Activated CD8-positive, alpha-beta memory T cell treated with anti-CD3 and anti-CD28 coated beads, Interleukin-2, amount 50 U/mL, for 4 hours (primary cell): ENCODE data around the gene MRPL49.
"Not testable (repeated sequence)": the region's sequence is repeated elsewhere in the genome, so short reads cannot be mapped to it uniquely, and the experiment has no call there.

Experiments used
- DNase-seq: peaks from one replicate; pipeline ENCODE4 v3.0.0-alpha.2; 2020

MRPL49 gene

GRCh38 chr11:65118891-65119669, 3.0 kb upstream of the MRPL49 start:
- DNase-seq: not testable (repeated sequence)

GRCh38 chr11:65119670-65119995, 2.5 kb upstream of the MRPL49 start:
- DNase-seq: no peak

DNA sequence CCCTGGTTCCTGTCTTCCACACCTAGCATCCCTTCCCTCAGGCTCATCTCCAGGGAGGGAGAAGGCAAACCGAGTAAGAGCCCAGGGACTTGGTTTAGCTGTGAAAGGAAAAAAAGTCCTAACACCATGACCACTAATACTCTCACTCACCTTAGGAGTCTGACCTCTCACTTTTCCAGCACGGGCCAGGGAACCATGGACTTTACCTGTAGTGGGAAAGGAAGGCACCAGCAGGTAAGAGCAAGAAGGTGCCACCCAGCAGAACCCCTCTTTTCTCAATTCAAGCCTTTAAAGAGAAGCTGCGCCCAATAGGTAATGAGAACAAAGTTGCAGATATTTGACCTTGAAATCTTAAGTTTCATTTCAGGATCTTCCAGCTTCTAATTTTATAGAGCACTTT, 1.3 kb upstream of the MRPL49 start:
- no peak for DNase-seq

- DNase-seq: no peak
These were observed 665 bp upstream of the MRPL49 start for GRCh38 chr11:65121447-65121864.

DNA sequence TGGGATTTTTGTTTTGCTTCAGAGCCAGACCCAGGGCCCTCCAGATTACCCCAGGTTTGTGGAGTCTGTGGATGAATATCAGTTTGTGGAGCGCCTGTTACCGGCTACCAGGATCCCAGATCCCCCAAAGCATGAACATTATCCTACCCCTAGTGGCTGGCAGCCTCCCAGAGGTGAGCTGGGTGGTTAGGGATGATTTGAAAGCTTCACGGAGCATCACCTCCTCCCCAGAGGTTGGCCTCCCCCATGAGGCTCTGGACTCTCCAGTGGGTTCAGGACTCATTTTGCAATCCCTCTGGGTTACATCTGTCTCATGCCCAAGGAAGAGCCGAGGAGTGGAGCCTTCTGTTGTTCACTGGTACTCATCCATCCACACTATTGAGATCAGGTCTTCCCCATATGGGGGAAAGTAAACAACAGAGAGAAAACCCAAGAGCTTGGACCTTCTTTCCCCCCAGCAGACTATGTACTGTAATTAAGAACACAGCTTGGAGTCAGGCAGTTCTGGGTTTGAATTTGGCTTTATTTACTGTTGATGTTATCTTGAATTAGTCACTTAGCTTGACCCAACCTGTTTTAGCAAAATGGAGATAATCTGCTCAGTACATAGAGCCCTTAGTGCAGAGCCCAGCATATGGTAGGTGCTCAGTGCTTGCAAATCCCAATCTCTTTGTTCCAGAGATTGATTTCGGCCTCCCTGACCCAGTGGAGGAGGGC, 2.5 kb downstream of the MRPL49 start:
- no peak for DNase-seq

GRCh38 chr11:65125197-65126056, 3.3 kb downstream of the MRPL49 start:
- no peak for DNase-seq

DNA sequence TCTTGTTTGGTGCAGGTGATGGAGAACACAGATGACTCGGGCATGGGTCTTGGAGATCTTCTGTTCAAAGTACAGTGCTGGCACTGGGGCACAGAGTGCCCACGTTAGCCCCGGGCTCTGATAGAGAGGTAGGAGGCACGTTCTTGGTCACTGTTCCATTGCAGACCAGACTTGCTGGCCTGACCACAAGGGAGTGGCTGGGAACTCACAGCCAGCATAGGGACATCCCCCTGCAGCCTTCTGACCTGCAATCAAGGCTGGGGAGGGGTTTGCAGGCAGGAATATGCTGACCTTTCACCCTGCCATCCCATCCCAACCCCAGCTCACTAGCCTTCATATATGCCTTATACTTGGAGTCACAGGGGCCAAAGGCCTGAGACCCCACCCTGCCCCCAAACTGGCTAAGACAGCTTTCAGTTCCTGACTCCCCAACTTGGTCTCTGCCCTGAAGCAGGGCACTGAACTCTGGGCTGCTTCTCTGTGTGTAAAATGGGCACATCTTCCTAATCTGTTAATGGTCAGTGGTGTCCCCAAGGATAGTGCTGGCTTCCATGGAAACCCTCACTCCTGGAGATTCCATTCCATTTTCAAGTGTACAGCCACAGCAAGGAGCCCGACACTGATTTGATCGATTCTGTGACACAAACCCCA, 4.6 kb downstream of the MRPL49 start:
- DNase-seq: no peak

DNA sequence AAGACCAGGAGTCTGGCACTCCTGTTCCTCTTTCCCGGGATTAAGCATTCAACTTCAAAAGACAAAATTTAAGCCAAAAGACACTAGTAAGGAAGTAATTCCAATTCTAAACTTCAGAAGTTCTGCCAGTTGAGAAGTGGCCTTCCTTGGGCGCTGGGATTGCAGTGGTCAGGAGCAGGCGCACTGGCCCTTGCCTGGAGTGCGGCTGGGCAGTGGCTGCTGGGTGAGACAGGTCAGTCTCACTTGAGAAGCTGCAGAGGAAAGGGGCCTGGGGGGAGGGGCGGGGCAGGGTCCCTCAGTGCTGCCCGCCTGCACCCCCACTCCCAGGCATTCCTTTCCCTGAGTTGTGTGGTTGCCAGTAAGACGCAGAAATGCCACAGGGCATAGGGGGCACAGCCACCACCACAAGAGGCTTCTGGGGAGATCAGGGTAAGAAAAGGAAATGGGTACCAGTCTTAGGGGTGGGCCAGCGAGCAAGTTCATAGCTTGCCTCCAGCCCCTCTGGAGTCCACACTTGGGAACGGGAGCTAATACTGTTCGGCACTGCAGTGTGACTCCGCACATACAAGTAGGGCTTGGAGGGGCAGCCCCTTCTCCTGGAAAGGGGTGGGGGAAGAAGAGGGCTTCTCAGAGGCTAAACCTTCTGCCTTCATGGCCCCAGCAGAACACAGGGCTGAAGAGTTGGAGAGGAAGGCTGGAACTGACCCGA, 5.5 kb downstream of the MRPL49 start:
- DNase-seq: no peak

DNA sequence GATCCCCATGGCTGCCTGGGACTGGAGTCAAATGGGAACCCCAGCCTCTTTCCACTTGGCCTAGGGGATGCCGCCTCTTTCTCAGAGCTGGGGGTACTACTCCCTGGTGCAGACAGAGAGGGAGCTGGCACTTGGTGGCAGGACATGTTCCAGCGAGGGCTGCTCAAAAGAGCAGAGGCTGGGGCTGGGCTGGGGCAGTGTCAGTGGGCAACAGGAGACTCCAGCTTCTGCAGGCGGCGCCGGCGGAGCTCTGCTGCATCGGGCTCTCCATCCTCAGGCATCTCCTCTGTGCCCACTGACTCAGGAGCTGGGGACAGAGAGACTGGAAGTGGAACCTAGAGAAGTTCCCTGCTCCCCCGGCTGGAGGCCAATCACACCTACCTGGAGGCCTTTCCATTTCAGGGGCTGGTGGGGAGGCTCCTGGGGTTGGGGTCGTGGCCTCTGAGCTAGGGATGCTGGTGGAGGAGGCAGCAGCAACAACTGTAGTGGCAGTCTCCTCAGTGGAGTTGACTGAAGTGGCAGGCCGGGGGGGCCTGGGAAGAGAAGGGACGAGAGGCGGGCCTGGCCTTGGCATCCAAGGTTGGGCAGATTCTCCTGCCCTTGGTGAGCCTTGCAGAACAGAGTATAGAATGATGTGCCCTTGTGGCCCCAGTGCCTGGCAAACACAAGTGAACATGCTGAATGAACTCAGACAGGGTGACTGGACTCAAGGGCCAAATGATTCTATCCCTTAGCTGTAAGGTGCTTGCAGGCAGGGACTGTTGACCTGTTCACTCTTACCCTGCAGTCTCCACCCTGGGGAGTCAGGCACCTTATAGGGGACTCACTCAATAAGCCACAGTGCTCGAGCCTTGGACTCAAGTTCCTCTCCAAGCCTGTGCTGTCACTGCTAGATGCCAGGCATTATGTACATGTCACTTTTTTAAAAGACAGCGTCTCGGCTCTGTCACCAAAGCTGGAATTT, 6.3 kb downstream of the MRPL49 start:
- no peak for DNase-seq

- DNase-seq: no peak
These were observed 7.7 kb downstream of the MRPL49 start for GRCh38 chr11:65129649-65130441.

GRCh38 chr11:65130631-65131416, 8.7 kb downstream of the MRPL49 start:
- DNase-seq: no peak

GRCh38 chr11:65131417-65131776, 9.3 kb downstream of the MRPL49 start:
- DNase-seq: no peak

GRCh38 chr11:65131895-65132237, 9.7 kb downstream of the MRPL49 start:
- no peak for DNase-seq

DNA sequence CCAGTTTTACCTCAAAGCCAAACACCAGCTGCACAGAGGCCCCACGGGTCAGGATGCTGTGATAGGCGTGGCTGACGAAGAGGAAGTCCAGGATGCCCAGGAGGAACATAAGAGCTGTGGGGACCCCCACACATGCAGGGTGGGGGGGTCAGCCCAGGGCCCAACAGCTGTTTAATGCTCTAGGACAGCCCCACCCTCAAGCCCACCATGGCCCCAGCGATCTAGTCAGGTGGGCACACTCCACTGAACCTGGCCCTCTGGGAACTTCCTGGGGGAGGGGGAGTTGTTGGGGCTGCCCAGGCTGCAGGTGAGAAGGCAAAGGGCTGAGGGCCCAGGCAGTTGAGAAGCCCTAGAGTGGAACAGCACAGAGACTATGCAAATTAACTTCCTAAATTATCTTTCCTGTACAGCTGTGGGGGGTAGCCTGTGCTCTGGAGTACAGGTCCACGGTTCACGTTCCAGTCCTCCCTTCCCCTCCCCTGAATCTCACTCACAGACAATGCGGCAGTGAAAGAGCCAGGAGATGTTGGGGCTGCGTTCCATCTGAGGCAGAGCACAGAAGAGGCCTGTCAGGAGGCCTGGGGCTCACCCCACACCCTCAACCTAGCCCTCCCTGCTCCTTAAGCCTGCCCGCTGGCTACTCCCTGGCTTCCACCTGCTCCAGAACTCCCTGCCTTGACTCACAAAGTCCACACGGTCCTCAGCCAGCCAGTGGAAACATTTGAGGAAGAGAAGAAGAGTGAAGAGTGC, 10.3 kb downstream of the MRPL49 start:
- DNase-seq: no peak

GRCh38 chr11:65132988-65133700, 11.0 kb downstream of the MRPL49 start:
- no peak for DNase-seq

- DNase-seq: no peak
These were observed 11.6 kb downstream of the MRPL49 start for GRCh38 chr11:65133724-65134123.

DNA sequence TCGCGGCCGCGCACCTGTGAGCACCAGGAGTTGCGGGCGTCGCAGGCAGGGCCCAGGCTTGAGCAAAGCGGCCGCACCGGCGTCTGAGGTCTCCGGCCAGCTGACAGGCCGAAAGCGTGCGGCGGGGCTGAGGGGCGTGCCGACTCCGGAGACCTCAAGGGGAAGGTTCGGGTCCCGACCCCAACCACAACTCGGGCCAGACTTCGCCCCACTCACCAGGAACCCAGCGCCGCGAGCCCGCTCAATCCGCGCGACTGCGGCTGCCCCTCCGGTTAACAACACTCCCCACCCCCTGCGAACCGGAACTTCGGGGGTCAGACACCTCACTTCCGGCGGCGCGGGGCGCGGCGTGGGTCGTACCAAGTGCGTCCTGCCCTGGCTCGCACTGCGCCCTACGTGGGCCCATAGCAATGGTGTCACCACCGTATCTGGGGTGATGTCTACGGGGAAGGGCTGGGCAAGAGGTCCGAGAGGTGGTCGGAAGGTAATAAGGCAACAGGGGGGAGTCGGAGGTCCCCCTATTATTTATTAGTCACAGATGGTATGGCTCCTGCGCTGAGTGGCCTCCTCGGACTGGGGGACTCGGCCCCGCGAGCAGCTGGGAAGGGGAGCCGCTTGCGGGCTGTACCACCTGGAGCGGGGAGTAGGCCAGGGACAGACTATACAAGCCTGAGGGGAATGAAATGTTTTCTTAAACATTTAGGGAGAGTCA, 12.3 kb downstream of the MRPL49 start, which contains the start of gene SYVN1:
Gene SYVN1 (minus strand): TSS at position 280 of the 712 bp plus-strand sequence. CDS start 918 bp downstream, outside the sequence.
- DNase-seq: peak; percentile 92
